Mucosa of descending colon (tissue), 3 donors: ENCODE measurements around the gene GPR62. TPM values are rescaled to one million over a fixed set of nuclear protein-coding genes. Genes with fewer than 3 reads are reported as not detected.

ENCODE experiments used
- ATAC-seq: fragments of 200-7000 bp; cut with Tn5 transposase; one replicate; pipeline ENCODE4 v1.9.1; 2020; ENCODE audit warnings: mild to moderate bottlenecking, moderate library complexity
- DNase-seq, 3 donors: peaks; one replicate each; pipeline ENCODE4 v3.0.0-alpha.2; 2020
- H3K36me3 ChIP-seq: fragments of 200-600 bp; one replicate; pipeline ENCODE4 v1.8.0; 2021; ENCODE audit warnings: low read depth, mild to moderate bottlenecking
- H3K4me1 ChIP-seq: fragments of 200-600 bp; one replicate; pipeline ENCODE4 v1.8.0; 2021; ENCODE audit warnings: low read depth, mild to moderate bottlenecking
- H3K4me3 ChIP-seq: fragments of 200-600 bp; one replicate; pipeline ENCODE4 v1.8.0; 2021; ENCODE audit warnings: mild to moderate bottlenecking
- H3K9me3 ChIP-seq: fragments of 200-600 bp; one replicate; pipeline ENCODE4 v1.8.0; 2021; ENCODE audit warnings: mild to moderate bottlenecking
- CTCF ChIP-seq: fragments of 200-600 bp; IDR thresholded peaks from one replicate; pipeline ENCODE4 v1.8.0; 2022; ENCODE audit warnings: antibody characterized with exemption, mild to moderate bottlenecking
- intact Hi-C, 2 donors: fragments of 100-400 bp; cut with DNase I in 1 of 2; cut with micrococcal nuclease in 1 of 2; formaldehyde crosslinking; loops; one replicate each; pipeline versions ENCODE4 v1.11.0 to v1.11.1; 2022; cut with DNase I, micrococcal nuclease
- total RNA-seq, 3 donors: library from RNA; stranded (reverse); fragmentation: NEBNext Ultra II Directional in 2 of 3; extraction: Animal tissue kit (Norgen Biotek cat#: 25700) in 2 of 3; gene quantifications; one replicate each; pipeline versions ENCODE4 v1.2.1 to v1.2.4, GENCODE V29; 2021 to 2023
- donor health status: DM: no; HTN: no; CAD: no; lungs with moderate emphysema.
- donor health status: DM: no; HTN: no; CAD: no.
- donor health status: DM: no; HTN: yes; CAD: no.

Gene GPR62
- total RNA-seq, 3 donors from 2014 or later, result 0.22 TPM; not detected in 2

- H3K4me3 ChIP-seq, result peak within 1 kb of the TSS; percentile 16
- H3K4me1 ChIP-seq, result peaks cover 39% of the 10 kb centered on the region
- H3K9me3 ChIP-seq, result no peaks in the 10 kb centered on the region
- no peak for TF ChIP-seq CTCF
- DNase-seq (peak; percentile 90 to 96 (median 94)), ATAC-seq (peak; percentile 84)
- no peaks in the 10 kb centered on the region for H3K36me3 ChIP-seq
- intact Hi-C loops, result no loop called here
Observed at GRCh38 chr3:51982838-51983577, 27.8 kb downstream of the GPR62 start, which contains the start of gene ACY1. TSS of gene ACY1 (plus strand) at chr3:51983535. CDS start at chr3:51984065, 530 bp downstream.

GRCh38 chr3:51983578-51984268 lies 28.5 kb downstream of the GPR62 start:
- Histone ChIP-seq H3K36me3 (no peaks in the 10 kb centered on the region), H3K9me3 (no peaks in the 10 kb centered on the region), H3K4me1 (peaks cover 39% of the 10 kb centered on the region), H3K4me3 (peak overlapping the region; percentile 16)
- DNase-seq (peak in 1 of 3 donors; percentile 52), ATAC-seq (no peak)
- no peak for TF ChIP-seq CTCF
- intact Hi-C loops, result no loop called here

GRCh38 chr3:51984269-51984647 lies 29.1 kb downstream of the GPR62 start:
- intact Hi-C loops, result no loop called here
- DNase-seq (no peak), ATAC-seq (no peak)
- Histone ChIP-seq H3K9me3 (no peaks in the 10 kb centered on the region), H3K36me3 (no peaks in the 10 kb centered on the region), H3K4me1 (peaks cover 39% of the 10 kb centered on the region), H3K4me3 (no peak overlapping the region)
- TF ChIP-seq CTCF, result no peak

GRCh38 chr3:51985063-51985462 lies 29.9 kb downstream of the GPR62 start:
- no peaks in the 10 kb centered on the region for H3K36me3 ChIP-seq
- intact Hi-C loops, result no loop called here
- DNase-seq (no peak), ATAC-seq (no peak)
- H3K4me1 ChIP-seq, result peaks cover 39% of the 10 kb centered on the region
- H3K9me3 ChIP-seq, result no peaks in the 10 kb centered on the region
- H3K4me3 ChIP-seq, result no peak overlapping the region
- no peak for TF ChIP-seq CTCF

GRCh38 chr3:51986010-51986947 lies 31.1 kb downstream of the GPR62 start:
- H3K36me3 ChIP-seq, result no peaks in the 10 kb centered on the region
- DNase-seq (peak in 2 of 3 donors; percentile 66 to 71), ATAC-seq (peak; percentile 42)
- intact Hi-C loops, result no loop called here
- no peak overlapping the region for H3K4me3 ChIP-seq
- H3K4me1 ChIP-seq, result peaks cover 35% of the 10 kb centered on the region
- no peak for TF ChIP-seq CTCF
- no peaks in the 10 kb centered on the region for H3K9me3 ChIP-seq
